Fibroblast of skin of left quadriceps (primary cell): ENCODE data around the gene LRIG1.

ENCODE experiments used
- DNase-seq, 2 experiments: peaks; one replicate each; pipeline ENCODE4 v3.0.0-alpha.2; 2013; ENCODE audit warnings: low read depth in 2 of 2

LRIG1 gene

GRCh38 chr3:66354001-66354400, 146.8 kb downstream of the LRIG1 start:
- DNase-seq = no peak

GRCh38 chr3:66353530-66353929, 147.3 kb downstream of the LRIG1 start:
- DNase-seq = no peak

- no peak for DNase-seq
These were observed 147.8 kb downstream of the LRIG1 start for GRCh38 chr3:66353039-66353438.

- no peak for DNase-seq
These were observed 150.2 kb downstream of the LRIG1 start for GRCh38 chr3:66350601-66351000.

- DNase-seq = no peak
These were observed 152.1 kb downstream of the LRIG1 start for GRCh38 chr3:66348704-66349103.

- no peak for DNase-seq
These were observed 155.8 kb downstream of the LRIG1 start for GRCh38 chr3:66344848-66345578.

GRCh38 chr3:66344391-66344811, 156.4 kb downstream of the LRIG1 start:
- DNase-seq = no peak

- peak; percentile 59 to 66 for DNase-seq
These were observed 158.0 kb downstream of the LRIG1 start for GRCh38 chr3:66342717-66343356.

GRCh38 chr3:66338927-66339326, 161.9 kb downstream of the LRIG1 start:
- DNase-seq = no peak

GRCh38 chr3:66336333-66336766, 164.5 kb downstream of the LRIG1 start:
- DNase-seq = peak; percentile 56 to 63

GRCh38 chr3:66335671-66336070, 165.2 kb downstream of the LRIG1 start:
- no peak for DNase-seq
